Breast epithelium (tissue), 3 donors: ENCODE measurements around the gene CHFR.

Experiments used
- POLR2A ChIP-seq: fragments of 450-650 bp; IDR thresholded peaks from one replicate; pipeline ENCODE4 v1.6.1; 2016; ENCODE audit warnings: antibody characterized with exemption, mild to moderate bottlenecking, moderate library complexity
- POLR2AphosphoS5 ChIP-seq, 3 donors: sonication (generic); formaldehyde crosslinking; IDR thresholded peaks; one replicate each; pipeline ENCODE4 v1.6.1; 2017; ENCODE audit warnings: antibody characterized with exemption in 3 of 3
- TF ChIP-seq, protein P1 (sequence below), 3 donors: fragments of 450-650 bp; IDR thresholded peaks; one replicate each; pipeline ENCODE4 v1.5.1; 2016 to 2017; ENCODE audit warnings: antibody characterized with exemption in 3 of 3, mild to moderate bottlenecking in 3 of 3, moderate library complexity in 3 of 3

DNA sequence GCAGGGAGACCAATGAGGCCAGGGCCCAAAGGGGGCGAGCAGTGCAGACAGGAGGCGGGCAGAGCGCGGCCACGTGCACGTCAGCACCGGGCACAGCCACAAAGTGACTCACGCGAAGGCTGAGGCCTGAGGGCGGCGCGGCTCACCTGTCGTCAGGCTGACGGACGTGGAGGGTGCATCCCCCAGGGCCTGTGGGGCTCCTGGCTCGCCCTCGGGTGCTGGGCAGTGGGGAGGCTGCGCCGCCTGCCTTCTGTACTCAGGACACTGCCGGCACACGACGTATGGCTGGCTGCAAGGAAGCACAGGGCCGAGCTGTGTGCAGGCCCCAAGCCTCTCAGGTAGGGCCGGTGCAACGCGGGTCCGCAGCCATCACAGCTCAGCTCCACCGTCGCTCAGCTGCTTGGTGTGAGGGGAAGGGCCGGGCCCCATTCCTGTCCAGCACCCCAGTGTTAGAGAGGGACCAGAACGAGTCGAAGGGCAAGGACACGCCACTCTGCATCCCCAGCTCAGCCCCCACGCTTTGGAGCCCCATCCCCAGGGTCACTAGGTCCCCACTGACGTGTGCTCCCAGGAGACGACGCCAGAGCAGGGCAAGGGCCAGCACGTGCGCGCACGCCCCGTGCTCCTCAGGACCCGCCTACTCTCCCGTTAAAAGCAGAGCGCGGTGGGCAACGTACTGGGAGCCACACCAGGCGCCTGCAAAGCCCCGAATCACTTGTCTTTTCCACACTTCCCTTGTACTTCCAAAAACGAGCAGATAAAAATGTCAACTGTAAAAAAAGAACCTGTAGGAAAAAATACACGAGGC, 33.9 kb downstream of the CHFR start:
- TF ChIP-seq, protein P1, sequence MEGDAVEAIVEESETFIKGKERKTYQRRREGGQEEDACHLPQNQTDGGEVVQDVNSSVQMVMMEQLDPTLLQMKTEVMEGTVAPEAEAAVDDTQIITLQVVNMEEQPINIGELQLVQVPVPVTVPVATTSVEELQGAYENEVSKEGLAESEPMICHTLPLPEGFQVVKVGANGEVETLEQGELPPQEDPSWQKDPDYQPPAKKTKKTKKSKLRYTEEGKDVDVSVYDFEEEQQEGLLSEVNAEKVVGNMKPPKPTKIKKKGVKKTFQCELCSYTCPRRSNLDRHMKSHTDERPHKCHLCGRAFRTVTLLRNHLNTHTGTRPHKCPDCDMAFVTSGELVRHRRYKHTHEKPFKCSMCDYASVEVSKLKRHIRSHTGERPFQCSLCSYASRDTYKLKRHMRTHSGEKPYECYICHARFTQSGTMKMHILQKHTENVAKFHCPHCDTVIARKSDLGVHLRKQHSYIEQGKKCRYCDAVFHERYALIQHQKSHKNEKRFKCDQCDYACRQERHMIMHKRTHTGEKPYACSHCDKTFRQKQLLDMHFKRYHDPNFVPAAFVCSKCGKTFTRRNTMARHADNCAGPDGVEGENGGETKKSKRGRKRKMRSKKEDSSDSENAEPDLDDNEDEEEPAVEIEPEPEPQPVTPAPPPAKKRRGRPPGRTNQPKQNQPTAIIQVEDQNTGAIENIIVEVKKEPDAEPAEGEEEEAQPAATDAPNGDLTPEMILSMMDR (IDR thresholded peaks at IDR 0.05): no peak
- no peak for TF ChIP-seq POLR2A
- TF ChIP-seq POLR2AphosphoS5 (IDR thresholded peaks at IDR 0.05): no peak
